ENCODE data around the gene RDH5. TPM values are rescaled to one million over a fixed set of nuclear protein-coding genes. Genes with fewer than 3 reads are reported as not detected.

The RDH5 gene
- total RNA-seq, 1 experiment from 2014 or later, result 6.2 TPM

DNA sequence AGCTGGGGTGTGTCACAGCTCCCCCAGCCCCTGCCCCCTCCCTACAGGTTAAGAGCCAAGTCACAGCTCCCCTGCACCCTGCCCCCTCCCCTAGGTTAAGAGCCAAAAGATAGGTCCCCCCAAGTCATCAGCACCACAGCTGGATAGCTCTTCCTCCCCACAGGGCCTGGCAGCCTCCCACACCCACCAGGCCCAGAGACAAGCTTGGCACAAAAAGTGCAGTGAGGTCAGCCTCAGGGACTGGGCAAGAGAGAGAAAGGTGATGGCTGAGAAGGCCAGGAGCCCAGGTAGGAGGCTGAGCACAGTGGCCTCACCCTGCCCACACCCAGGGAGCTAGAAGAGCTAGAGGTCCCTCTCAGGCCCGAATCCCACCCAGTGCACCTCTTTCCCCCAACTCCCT is 21.2 kb upstream of the RDH5 start:
- H3K9ac ChIP-seq (ENCODE audit: low read length), result no peak overlapping the region
- no peaks in the 10 kb centered on the region for H3K79me2 ChIP-seq (ENCODE audit: insufficient read depth, low read length)
- ChIA-PET RAD21 (ENCODE audit: low non-redundant PET in 1 of 2, low total read pairs in 2 of 2, uncharacterized antibody in 2 of 2, unreplicated experiment in 2 of 2) (no interaction called here), CTCF (no interaction called here), POLR2A (no interaction called here)
- no TSS peak for BruUV-seq (replicated peaks)
- ATAC-seq (no peak), DNase-seq (ENCODE audit: low read depth, low spot score) (no peak)
- no peak overlapping the region for H3K27ac ChIP-seq (ENCODE audit: low read depth, low read length)
- H3K27me3 ChIP-seq (ENCODE audit: insufficient read depth, low read length), result no peaks in the 10 kb centered on the region
- no peak overlapping the region for H3K4me2 ChIP-seq (ENCODE audit: low read length)
- intact Hi-C loops (cut with micrococcal nuclease), result no loop called here
- H3K4me1 ChIP-seq (ENCODE audit: control insufficient read depth in 1 of 2, insufficient read depth in 2 of 2, low read length in 2 of 2), result peaks cover 0 to 4% of the 10 kb centered on the region in 2 experiments; a peak in 1 of 4 replicates
- no peaks in the 10 kb centered on the region for H4K20me1 ChIP-seq (ENCODE audit: insufficient read depth)
- H3K9me3 ChIP-seq (ENCODE audit: control insufficient read depth in 1 of 2, insufficient read depth in 1 of 2, low read depth in 1 of 2, low read length in 2 of 2), result no peaks in the 10 kb centered on the region
- H2AFZ ChIP-seq (ENCODE audit: low read depth, low read length, poor library complexity, severe bottlenecking), result no peak overlapping the region
- no peaks in the 10 kb centered on the region for H3K9me2 ChIP-seq (ENCODE audit: insufficient read depth)
- H3K36me3 ChIP-seq (ENCODE audit: control insufficient read depth in 1 of 2, insufficient read depth in 2 of 2, low read length in 2 of 2), result no peaks in the 10 kb centered on the region
- TF ChIP-seq CBX3 (IDR thresholded peaks at IDR 0.05; ENCODE audit: low read depth) (no peak), EGR1 (IDR thresholded peaks at IDR 0.05; ENCODE audit: low read depth) (no peak), SRF (IDR thresholded peaks at IDR 0.05; ENCODE audit: low read depth) (no peak), POLR2AphosphoS5 (IDR thresholded peaks at IDR 0.05; ENCODE audit: low read depth, low read length) (no peak), RAD21 (IDR thresholded peaks at IDR 0.05; ENCODE audit: low read depth) (no peak), CEBPB (IDR thresholded peaks at IDR 0.05; ENCODE audit: low read depth) (no peak), ZNF274 (IDR thresholded peaks at IDR 0.05; ENCODE audit: low read depth, low read length) (no peak), YY1 (IDR thresholded peaks at IDR 0.05; ENCODE audit: extremely low read depth, insufficient replicate concordance, low read depth, low read length) (no peak), EZH2 (IDR thresholded peaks at IDR 0.05) (no peak), SIN3A (IDR thresholded peaks at IDR 0.05; ENCODE audit: low read depth) (no peak), FOSL1 (IDR thresholded peaks at IDR 0.05; ENCODE audit: low read depth) (no peak), ZFX (IDR thresholded peaks at IDR 0.05) (no peak)
- TF ChIP-seq, protein P1, sequence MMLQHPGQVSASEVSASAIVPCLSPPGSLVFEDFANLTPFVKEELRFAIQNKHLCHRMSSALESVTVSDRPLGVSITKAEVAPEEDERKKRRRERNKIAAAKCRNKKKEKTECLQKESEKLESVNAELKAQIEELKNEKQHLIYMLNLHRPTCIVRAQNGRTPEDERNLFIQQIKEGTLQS (IDR thresholded peaks at IDR 0.05), result no peak
- TF ChIP-seq, protein P2, sequence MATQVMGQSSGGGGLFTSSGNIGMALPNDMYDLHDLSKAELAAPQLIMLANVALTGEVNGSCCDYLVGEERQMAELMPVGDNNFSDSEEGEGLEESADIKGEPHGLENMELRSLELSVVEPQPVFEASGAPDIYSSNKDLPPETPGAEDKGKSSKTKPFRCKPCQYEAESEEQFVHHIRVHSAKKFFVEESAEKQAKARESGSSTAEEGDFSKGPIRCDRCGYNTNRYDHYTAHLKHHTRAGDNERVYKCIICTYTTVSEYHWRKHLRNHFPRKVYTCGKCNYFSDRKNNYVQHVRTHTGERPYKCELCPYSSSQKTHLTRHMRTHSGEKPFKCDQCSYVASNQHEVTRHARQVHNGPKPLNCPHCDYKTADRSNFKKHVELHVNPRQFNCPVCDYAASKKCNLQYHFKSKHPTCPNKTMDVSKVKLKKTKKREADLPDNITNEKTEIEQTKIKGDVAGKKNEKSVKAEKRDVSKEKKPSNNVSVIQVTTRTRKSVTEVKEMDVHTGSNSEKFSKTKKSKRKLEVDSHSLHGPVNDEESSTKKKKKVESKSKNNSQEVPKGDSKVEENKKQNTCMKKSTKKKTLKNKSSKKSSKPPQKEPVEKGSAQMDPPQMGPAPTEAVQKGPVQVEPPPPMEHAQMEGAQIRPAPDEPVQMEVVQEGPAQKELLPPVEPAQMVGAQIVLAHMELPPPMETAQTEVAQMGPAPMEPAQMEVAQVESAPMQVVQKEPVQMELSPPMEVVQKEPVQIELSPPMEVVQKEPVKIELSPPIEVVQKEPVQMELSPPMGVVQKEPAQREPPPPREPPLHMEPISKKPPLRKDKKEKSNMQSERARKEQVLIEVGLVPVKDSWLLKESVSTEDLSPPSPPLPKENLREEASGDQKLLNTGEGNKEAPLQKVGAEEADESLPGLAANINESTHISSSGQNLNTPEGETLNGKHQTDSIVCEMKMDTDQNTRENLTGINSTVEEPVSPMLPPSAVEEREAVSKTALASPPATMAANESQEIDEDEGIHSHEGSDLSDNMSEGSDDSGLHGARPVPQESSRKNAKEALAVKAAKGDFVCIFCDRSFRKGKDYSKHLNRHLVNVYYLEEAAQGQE (IDR thresholded peaks at IDR 0.05; ENCODE audit: low read depth), result no peak
- TF ChIP-seq, protein P3, sequence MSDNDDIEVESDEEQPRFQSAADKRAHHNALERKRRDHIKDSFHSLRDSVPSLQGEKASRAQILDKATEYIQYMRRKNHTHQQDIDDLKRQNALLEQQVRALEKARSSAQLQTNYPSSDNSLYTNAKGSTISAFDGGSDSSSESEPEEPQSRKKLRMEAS (IDR thresholded peaks at IDR 0.05), result no peak
- H3K4me3 ChIP-seq (replicated peaks in 1 of 2; ENCODE audit: low read depth in 1 of 2, low read length in 2 of 2), result no peak overlapping the region
